ENCODE data around the gene ARHGEF7. TPM values are rescaled to one million over a fixed set of nuclear protein-coding genes. Genes with fewer than 3 reads are reported as not detected.

The ARHGEF7 gene
- total and polyA plus RNA-seq, 5 donors from 2014 or later = 7.1 to 84.9 (median 9.8) TPM

- ATAC-seq (ENCODE audit: low read depth in 2 of 2) = no peak
- Histone ChIP-seq H3K9me3 (ENCODE audit: control insufficient read depth in 2 of 2, low read length in 2 of 2) (no peaks in the 10 kb centered on the region), H3K27ac (ENCODE audit: insufficient read depth, low read length, poor library complexity, severe bottlenecking) (no peak overlapping the region), H3K4me3 (ENCODE audit: low read depth, low read length) (no peak overlapping the region), H3K4me1 (ENCODE audit: control insufficient read depth, insufficient read depth, low read length, poor library complexity, severe bottlenecking) (peaks cover 12% of the 10 kb centered on the region), H3K36me3 (ENCODE audit: control insufficient read depth, insufficient read depth, low read length) (peaks cover 65% of the 10 kb centered on the region), H3K27me3 (ENCODE audit: control insufficient read depth, insufficient read depth, low read length) (no peaks in the 10 kb centered on the region)
- H3K27ac Mint-ChIP-seq = no peak overlapping the region
- H3K4me3 Mint-ChIP-seq = no peak overlapping the region
- peaks cover 50% of the 10 kb centered on the region for H3K36me3 Mint-ChIP-seq
- H3K4me1 Mint-ChIP-seq = peaks cover 18 to 25% (median 22%) of the 10 kb centered on the region in 4 donors
- no peak for DNase-seq
- H3K27me3 Mint-ChIP-seq = no peaks in the 10 kb centered on the region
- H3K9me3 Mint-ChIP-seq = no peaks in the 10 kb centered on the region
Observed at GRCh38 chr13:111291908-111292307, 176.8 kb downstream of the ARHGEF7 start.

- H3K27me3 ChIP-seq (ENCODE audit: control insufficient read depth, insufficient read depth, low read length) = no peaks in the 10 kb centered on the region
- peaks cover 12% of the 10 kb centered on the region for H3K4me1 ChIP-seq (ENCODE audit: control insufficient read depth, insufficient read depth, low read length, poor library complexity, severe bottlenecking)
- H3K4me1 Mint-ChIP-seq = peaks cover 18 to 34% (median 27%) of the 10 kb centered on the region in 4 donors
- H3K9me3 Mint-ChIP-seq = no peaks in the 10 kb centered on the region
- H3K27ac Mint-ChIP-seq = no peak overlapping the region
- DNase-seq = no peak
- no peak overlapping the region for H3K27ac ChIP-seq (ENCODE audit: insufficient read depth, low read length, poor library complexity, severe bottlenecking)
- peaks cover 57% of the 10 kb centered on the region for H3K36me3 Mint-ChIP-seq
- no peak overlapping the region for H3K4me3 ChIP-seq (ENCODE audit: low read depth, low read length)
- H3K36me3 ChIP-seq (ENCODE audit: control insufficient read depth, insufficient read depth, low read length) = peaks cover 60% of the 10 kb centered on the region
- no peaks in the 10 kb centered on the region for H3K9me3 ChIP-seq (ENCODE audit: control insufficient read depth in 2 of 2, low read length in 2 of 2)
- H3K27me3 Mint-ChIP-seq = no peaks in the 10 kb centered on the region
- no peak overlapping the region for H3K4me3 Mint-ChIP-seq
- no peak for ATAC-seq (ENCODE audit: low read depth in 2 of 2)
Observed at GRCh38 chr13:111292710-111293485, 177.8 kb downstream of the ARHGEF7 start.

- Mint-ChIP-seq H3K9me3 (no peaks in the 10 kb centered on the region), H3K4me3 (peak overlapping the region in 1 of 4 donors; percentile 67), H3K36me3 (peaks cover 53% of the 10 kb centered on the region), H3K4me1 (peaks cover 18 to 36% (median 27%) of the 10 kb centered on the region in 4 donors), H3K27ac (no peak overlapping the region), H3K27me3 (no peaks in the 10 kb centered on the region)
- DNase-seq (no peak), ATAC-seq (ENCODE audit: low read depth in 2 of 2) (no peak)
- Histone ChIP-seq H3K27me3 (ENCODE audit: control insufficient read depth, insufficient read depth, low read length) (no peaks in the 10 kb centered on the region), H3K4me3 (ENCODE audit: low read depth, low read length) (no peak overlapping the region), H3K27ac (ENCODE audit: insufficient read depth, low read length, poor library complexity, severe bottlenecking) (no peak overlapping the region), H3K4me1 (ENCODE audit: control insufficient read depth, insufficient read depth, low read length, poor library complexity, severe bottlenecking) (peaks cover 12% of the 10 kb centered on the region), H3K36me3 (ENCODE audit: control insufficient read depth, insufficient read depth, low read length) (peaks cover 46% of the 10 kb centered on the region), H3K9me3 (ENCODE audit: control insufficient read depth in 2 of 2, low read length in 2 of 2) (no peaks in the 10 kb centered on the region)
Observed at GRCh38 chr13:111295886-111296285, 180.8 kb downstream of the ARHGEF7 start.

- ATAC-seq (ENCODE audit: low read depth in 2 of 2) (peak in 1 of 2 donors; percentile 53), DNase-seq (peak in 2 of 3 donors; percentile 43 to 53)
- Mint-ChIP-seq H3K36me3 (peaks cover 54% of the 10 kb centered on the region), H3K9me3 (no peaks in the 10 kb centered on the region), H3K4me1 (peaks cover 18 to 36% (median 27%) of the 10 kb centered on the region in 4 donors), H3K4me3 (peak overlapping the region in 1 of 4 donors; percentile 78), H3K27me3 (no peaks in the 10 kb centered on the region), H3K27ac (no peak overlapping the region)
- Histone ChIP-seq H3K36me3 (ENCODE audit: control insufficient read depth, insufficient read depth, low read length) (peaks cover 45% of the 10 kb centered on the region), H3K27ac (ENCODE audit: insufficient read depth, low read length, poor library complexity, severe bottlenecking) (no peak overlapping the region), H3K4me1 (ENCODE audit: control insufficient read depth, insufficient read depth, low read length, poor library complexity, severe bottlenecking) (peaks cover 12% of the 10 kb centered on the region), H3K4me3 (ENCODE audit: low read depth, low read length) (peak overlapping the region; percentile 61), H3K27me3 (ENCODE audit: control insufficient read depth, insufficient read depth, low read length) (no peaks in the 10 kb centered on the region), H3K9me3 (ENCODE audit: control insufficient read depth in 2 of 2, low read length in 2 of 2) (no peaks in the 10 kb centered on the region)
Observed at GRCh38 chr13:111296417-111296816, 181.3 kb downstream of the ARHGEF7 start.

- Histone ChIP-seq H3K4me1 (ENCODE audit: control insufficient read depth, insufficient read depth, low read length, poor library complexity, severe bottlenecking) (peaks cover 12% of the 10 kb centered on the region), H3K4me3 (ENCODE audit: low read depth, low read length) (no peak overlapping the region), H3K36me3 (ENCODE audit: control insufficient read depth, insufficient read depth, low read length) (peaks cover 47% of the 10 kb centered on the region), H3K27ac (ENCODE audit: insufficient read depth, low read length, poor library complexity, severe bottlenecking) (no peak overlapping the region), H3K9me3 (ENCODE audit: control insufficient read depth in 2 of 2, low read length in 2 of 2) (no peaks in the 10 kb centered on the region), H3K27me3 (ENCODE audit: control insufficient read depth, insufficient read depth, low read length) (no peaks in the 10 kb centered on the region)
- no peak for ATAC-seq (ENCODE audit: low read depth in 2 of 2)
- peak overlapping the region in 1 of 3 donors; percentile 29 for H3K27ac Mint-ChIP-seq
- no peak overlapping the region for H3K4me3 Mint-ChIP-seq
- no peaks in the 10 kb centered on the region for H3K9me3 Mint-ChIP-seq
- DNase-seq = no peak
- H3K27me3 Mint-ChIP-seq = no peaks in the 10 kb centered on the region
- H3K4me1 Mint-ChIP-seq = peaks cover 18 to 36% (median 27%) of the 10 kb centered on the region in 4 donors
- H3K36me3 Mint-ChIP-seq = peaks cover 56% of the 10 kb centered on the region
Observed at GRCh38 chr13:111298214-111298975, 183.3 kb downstream of the ARHGEF7 start.

GRCh38 chr13:111302045-111302726 lies 187.1 kb downstream of the ARHGEF7 start:
- no peak for DNase-seq
- Histone ChIP-seq H3K36me3 (ENCODE audit: control insufficient read depth, insufficient read depth, low read length) (peaks cover 76% of the 10 kb centered on the region), H3K4me3 (ENCODE audit: low read depth, low read length) (no peak overlapping the region), H3K4me1 (ENCODE audit: control insufficient read depth, insufficient read depth, low read length, poor library complexity, severe bottlenecking) (no peaks in the 10 kb centered on the region), H3K27ac (ENCODE audit: insufficient read depth, low read length, poor library complexity, severe bottlenecking) (no peak overlapping the region), H3K27me3 (ENCODE audit: control insufficient read depth, insufficient read depth, low read length) (no peaks in the 10 kb centered on the region), H3K9me3 (ENCODE audit: control insufficient read depth in 2 of 2, low read length in 2 of 2) (no peaks in the 10 kb centered on the region)
- H3K27ac Mint-ChIP-seq = no peak overlapping the region
- no peak for ATAC-seq (ENCODE audit: low read depth in 2 of 2)
- H3K36me3 Mint-ChIP-seq = peaks cover 64% of the 10 kb centered on the region
- no peak overlapping the region for H3K4me3 Mint-ChIP-seq
- peaks cover 0 to 2% (median 0%) of the 10 kb centered on the region in 7 donors for H3K9me3 Mint-ChIP-seq
- H3K27me3 Mint-ChIP-seq = no peaks in the 10 kb centered on the region
- H3K4me1 Mint-ChIP-seq = peaks cover 0 to 9% (median 4%) of the 10 kb centered on the region in 4 donors

GRCh38 chr13:111303559-111303958 lies 188.4 kb downstream of the ARHGEF7 start:
- no peak overlapping the region for H3K27ac ChIP-seq (ENCODE audit: insufficient read depth, low read length, poor library complexity, severe bottlenecking)
- peaks cover 0 to 2% (median 0%) of the 10 kb centered on the region in 7 donors for H3K9me3 Mint-ChIP-seq

More at GRCh38 chr13:111303559-111303958, 188.4 kb downstream of the ARHGEF7 start:
- Mint-ChIP-seq H3K27me3 (no peaks in the 10 kb centered on the region), H3K4me3 (no peak overlapping the region), H3K36me3 (peaks cover 59% of the 10 kb centered on the region), H3K27ac (no peak overlapping the region), H3K4me1 (no peaks in the 10 kb centered on the region)
- ATAC-seq (ENCODE audit: low read depth in 2 of 2) (no peak), DNase-seq (no peak)
- Histone ChIP-seq H3K9me3 (ENCODE audit: control insufficient read depth in 2 of 2, low read length in 2 of 2) (no peaks in the 10 kb centered on the region), H3K4me3 (ENCODE audit: low read depth, low read length) (no peak overlapping the region), H3K36me3 (ENCODE audit: control insufficient read depth, insufficient read depth, low read length) (peaks cover 74% of the 10 kb centered on the region), H3K4me1 (ENCODE audit: control insufficient read depth, insufficient read depth, low read length, poor library complexity, severe bottlenecking) (no peaks in the 10 kb centered on the region), H3K27me3 (ENCODE audit: control insufficient read depth, insufficient read depth, low read length) (no peaks in the 10 kb centered on the region)
